OCI-LY7 (cell line): ENCODE measurements around the gene SYTL5. TPM values are rescaled to one million over a fixed set of nuclear protein-coding genes. Genes with fewer than 3 reads are reported as not detected.

Experiments used
- BruUV-seq: library from RNA; stranded (reverse); fragments of 400-500 nt; replicated peaks from 2 replicates; lab custom pipeline; 2021; lab: Mats Ljungman, UMichigan
- CTCF ChIA-PET: fragments of 300-600 bp; sonication (Branson Sonifier 250); formaldehyde crosslinking; loops from one replicate; lab custom pipeline; 2022; ENCODE audit warnings: antibody characterized with exemption; ENCODE audit not compliant: unreplicated experiment; lab: Charles Lee
- POLR2A ChIA-PET: fragments of 300-600 bp; sonication (Branson Sonifier 250); formaldehyde crosslinking; loops from one replicate; lab custom pipeline; 2022; ENCODE audit warnings: antibody characterized with exemption; lab: Charles Lee
- DNase-seq: peaks from one replicate; pipeline ENCODE4 v3.0.0-alpha.2; 2015; ENCODE audit warnings: low spot score
- H2AFZ ChIP-seq: fragments of 200-600 bp; sonication (generic), shearing (Covaris generic); 2 replicates; pipeline ENCODE4 v1.6.1; 2014; ENCODE audit warnings: mild to moderate bottlenecking, antibody characterized with exemption, low read length, moderate library complexity
- H3K27ac ChIP-seq: fragments of 200-600 bp; sonication (generic); 2 replicates; pipeline ENCODE4 v1.5.1; 2014; ENCODE audit warnings: mixed run types, low read depth, mild to moderate bottlenecking, moderate library complexity, low read length, inconsistent platforms; ENCODE audit not compliant: poor library complexity, severe bottlenecking
- H3K36me3 ChIP-seq: fragments of 200-600 bp; sonication (generic); 2 replicates; pipeline ENCODE4 v1.6.1; 2014; ENCODE audit warnings: mild to moderate bottlenecking, antibody characterized with exemption, low read length, moderate library complexity, mixed read lengths; ENCODE audit not compliant: insufficient read depth
- H3K4me1 ChIP-seq: fragments of 200-600 bp; sonication (generic); 2 replicates; pipeline ENCODE4 v1.5.1; 2014; ENCODE audit warnings: mild to moderate bottlenecking, low read length; ENCODE audit not compliant: insufficient read depth, poor library complexity, severe bottlenecking
- H3K4me2 ChIP-seq: fragments of 200-600 bp; sonication (generic); 2 replicates; pipeline ENCODE4 v1.6.1; 2014; ENCODE audit warnings: mild to moderate bottlenecking, low read length
- H3K4me3 ChIP-seq: fragments of 200-600 bp; sonication (generic); 2 replicates; pipeline ENCODE4 v1.5.1; 2014; ENCODE audit warnings: mild to moderate bottlenecking, low read depth, low read length; ENCODE audit not compliant: poor library complexity, severe bottlenecking
- H3K79me2 ChIP-seq: fragments of 200-600 bp; sonication (generic); 2 replicates; pipeline ENCODE4 v1.6.1; 2016; ENCODE audit warnings: low read depth, mild to moderate bottlenecking, low read length, moderate library complexity, mixed read lengths; ENCODE audit not compliant: insufficient read depth
- H3K9me2 ChIP-seq: fragments of 200-600 bp; sonication (generic); 2 replicates; pipeline ENCODE4 v1.6.1; 2016; ENCODE audit warnings: mild to moderate bottlenecking, low read length, mixed read lengths; ENCODE audit not compliant: insufficient read depth
- H3K9me3 ChIP-seq: fragments of 200-600 bp; sonication (generic); 2 replicates; pipeline ENCODE4 v1.6.1; 2014; ENCODE audit warnings: mild to moderate bottlenecking, mixed run types, low read length, mixed read lengths
- H4K20me1 ChIP-seq: fragments of 200-600 bp; sonication (generic); 2 replicates; pipeline ENCODE4 v1.6.1; 2014; ENCODE audit warnings: mild to moderate bottlenecking, antibody characterized with exemption, low read length, moderate library complexity, mixed read lengths; ENCODE audit not compliant: insufficient read depth
- EZH2phosphoT487 ChIP-seq: fragments of 200-600 bp; sonication (generic); IDR thresholded peaks from 2 replicates; pipeline ENCODE4 v1.6.1; 2018; ENCODE audit warnings: low read depth, borderline replicate concordance, mild to moderate bottlenecking, mixed run types, antibody characterized with exemption, low read length, moderate library complexity, mixed read lengths
- intact Hi-C: fragments of 100-400 bp; cut with micrococcal nuclease; formaldehyde crosslinking; loops from one replicate; pipeline ENCODE4 v1.10.0; 2022; ENCODE audit not compliant: unreplicated experiment
- total RNA-seq, 2 experiments: library from RNA; depleted of rRNA in 1 of 2; stranded (reverse); fragments of >200 nt in 1 of 2; shearing (Covaris generic) in 1 of 2; gene quantifications; 2 replicates each; pipeline ENCODE4 v1.2.3, GENCODE V29; 2014 to 2022
- TF ChIP-seq, protein P1 (sequence below): fragments of 200-600 bp; sonication (generic); conservative IDR thresholded peaks from 2 replicates; pipeline ENCODE4 v1.5.1; 2014; ENCODE audit warnings: mild to moderate bottlenecking, antibody characterized with exemption, low read length, moderate library complexity, mixed read lengths

SYTL5 gene
- total RNA-seq, 2 experiments from 2014 or later: not detected

DNA sequence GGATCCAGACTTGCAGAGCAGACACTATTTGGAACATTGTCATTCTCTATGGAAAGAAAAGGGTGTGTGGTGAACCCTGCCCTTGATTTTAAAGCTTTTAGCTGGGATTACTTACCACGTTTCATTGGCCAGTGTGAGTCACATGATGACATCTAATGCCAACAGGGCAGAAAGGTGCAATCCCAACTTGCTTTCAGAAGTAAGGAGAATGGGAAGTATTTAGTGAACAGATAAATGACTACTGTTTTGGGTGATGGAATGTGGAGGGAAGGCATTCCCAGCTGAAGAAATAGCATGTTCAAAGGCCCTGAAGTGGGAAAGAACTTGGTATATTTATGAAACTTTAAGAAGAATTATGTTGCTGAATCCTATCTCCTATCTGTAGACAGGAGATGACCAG, 44.5 kb downstream of the SYTL5 start:
- H3K4me1 ChIP-seq: no peaks in the 10 kb centered on the region
- no peak overlapping the region for H3K27ac ChIP-seq
- H4K20me1 ChIP-seq: no peaks in the 10 kb centered on the region
- no peaks in the 10 kb centered on the region for H3K9me2 ChIP-seq
- H3K79me2 ChIP-seq: no peaks in the 10 kb centered on the region
- CTCF ChIA-PET: no interaction called here
- no peak overlapping the region for H2AFZ ChIP-seq
- H3K36me3 ChIP-seq: no peaks in the 10 kb centered on the region
- POLR2A ChIA-PET: no interaction called here
- no peak overlapping the region for H3K4me3 ChIP-seq
- no peaks in the 10 kb centered on the region for H3K9me3 ChIP-seq
- no peak for DNase-seq
- no peak overlapping the region for H3K4me2 ChIP-seq
- TF ChIP-seq EZH2phosphoT487: no peak
- TF ChIP-seq, protein P1, sequence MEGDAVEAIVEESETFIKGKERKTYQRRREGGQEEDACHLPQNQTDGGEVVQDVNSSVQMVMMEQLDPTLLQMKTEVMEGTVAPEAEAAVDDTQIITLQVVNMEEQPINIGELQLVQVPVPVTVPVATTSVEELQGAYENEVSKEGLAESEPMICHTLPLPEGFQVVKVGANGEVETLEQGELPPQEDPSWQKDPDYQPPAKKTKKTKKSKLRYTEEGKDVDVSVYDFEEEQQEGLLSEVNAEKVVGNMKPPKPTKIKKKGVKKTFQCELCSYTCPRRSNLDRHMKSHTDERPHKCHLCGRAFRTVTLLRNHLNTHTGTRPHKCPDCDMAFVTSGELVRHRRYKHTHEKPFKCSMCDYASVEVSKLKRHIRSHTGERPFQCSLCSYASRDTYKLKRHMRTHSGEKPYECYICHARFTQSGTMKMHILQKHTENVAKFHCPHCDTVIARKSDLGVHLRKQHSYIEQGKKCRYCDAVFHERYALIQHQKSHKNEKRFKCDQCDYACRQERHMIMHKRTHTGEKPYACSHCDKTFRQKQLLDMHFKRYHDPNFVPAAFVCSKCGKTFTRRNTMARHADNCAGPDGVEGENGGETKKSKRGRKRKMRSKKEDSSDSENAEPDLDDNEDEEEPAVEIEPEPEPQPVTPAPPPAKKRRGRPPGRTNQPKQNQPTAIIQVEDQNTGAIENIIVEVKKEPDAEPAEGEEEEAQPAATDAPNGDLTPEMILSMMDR: no peak
- BruUV-seq: no TSS peak
- intact Hi-C loops: no loop called here

- Histone ChIP-seq H3K36me3 (no peaks in the 10 kb centered on the region), H3K4me2 (no peak overlapping the region), H3K4me1 (no peaks in the 10 kb centered on the region), H3K27ac (no peak overlapping the region), H3K4me3 (no peak overlapping the region), H3K9me3 (no peaks in the 10 kb centered on the region), H2AFZ (no peak overlapping the region), H4K20me1 (no peaks in the 10 kb centered on the region), H3K79me2 (no peaks in the 10 kb centered on the region), H3K9me2 (no peaks in the 10 kb centered on the region)
- ChIA-PET CTCF (no interaction called here), POLR2A (no interaction called here)
- no TSS peak for BruUV-seq
- intact Hi-C loops: no loop called here
- TF ChIP-seq, protein P1: no peak
- TF ChIP-seq EZH2phosphoT487: no peak
- DNase-seq: no peak
These were observed 45.7 kb downstream of the SYTL5 start for GRCh38 chrX:38052096-38052495.

DNA sequence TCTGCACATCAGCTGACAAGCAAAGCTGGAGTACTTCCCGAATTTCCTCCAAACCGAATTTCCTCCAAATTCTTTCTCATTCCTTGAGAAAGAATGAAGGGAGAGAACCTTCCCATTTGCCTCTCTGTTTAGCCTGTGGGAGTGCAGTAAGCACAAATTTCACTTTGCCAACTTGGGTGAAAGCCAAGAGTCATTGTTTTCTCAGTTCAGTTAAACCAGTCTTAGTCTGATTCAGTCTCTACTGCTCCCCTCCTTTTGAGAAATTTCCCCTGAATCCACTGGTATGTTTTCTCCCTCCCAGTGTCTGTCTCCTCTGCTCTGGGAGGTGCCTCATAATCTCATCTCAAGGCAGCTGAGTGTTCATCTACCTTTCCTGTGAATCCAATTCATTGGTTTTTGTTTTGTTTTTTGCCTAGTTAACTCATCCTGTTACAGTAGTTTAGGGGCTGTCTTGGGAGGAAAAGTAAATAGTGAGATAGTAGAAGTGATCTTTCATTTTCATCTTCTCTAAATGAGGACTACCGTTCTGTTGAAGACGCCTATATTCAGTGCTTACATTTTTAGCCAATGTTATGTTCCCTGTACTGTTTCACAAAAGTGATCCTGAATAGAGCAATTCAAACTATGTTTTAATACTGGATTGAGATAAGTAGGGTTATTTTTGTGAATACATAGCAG, 49.0 kb downstream of the SYTL5 start:
- Histone ChIP-seq H3K9me3 (no peaks in the 10 kb centered on the region), H3K4me1 (no peaks in the 10 kb centered on the region), H3K79me2 (no peaks in the 10 kb centered on the region), H3K36me3 (no peaks in the 10 kb centered on the region), H3K27ac (no peak overlapping the region), H3K4me2 (no peak overlapping the region), H4K20me1 (no peaks in the 10 kb centered on the region), H3K4me3 (no peak overlapping the region), H2AFZ (no peak overlapping the region), H3K9me2 (no peaks in the 10 kb centered on the region)
- intact Hi-C loops: no loop called here
- ChIA-PET POLR2A (no interaction called here), CTCF (no interaction called here)
- DNase-seq: no peak
- BruUV-seq: no TSS peak
- TF ChIP-seq, protein P1: no peak
